HEK293T (cell line): ENCODE measurements around the gene C4orf17.

ENCODE experiments used
- BHLHE40 ChIP-seq: fragments of 450-650 bp; IDR thresholded peaks from 2 replicates; pipeline ENCODE4 v1.6.1; 2016; ENCODE audit warnings: mild to moderate bottlenecking, moderate library complexity, borderline replicate concordance
- ELF4 ChIP-seq: fragments of 450-650 bp; IDR thresholded peaks from 2 replicates; pipeline ENCODE4 v1.6.1; 2017; ENCODE audit warnings: antibody characterized with exemption
- FOXA1 ChIP-seq: fragments of 450-650 bp; IDR thresholded peaks from 2 replicates; pipeline ENCODE4 v1.6.1; 2016; ENCODE audit warnings: mild to moderate bottlenecking
- FOXK2 ChIP-seq: fragments of 450-650 bp; IDR thresholded peaks from 2 replicates; pipeline ENCODE4 v1.6.1; 2016; ENCODE audit warnings: mild to moderate bottlenecking
- FOXM1 ChIP-seq: fragments of 450-650 bp; IDR thresholded peaks from 2 replicates; pipeline ENCODE4 v1.6.1; 2017; ENCODE audit warnings: mild to moderate bottlenecking, borderline replicate concordance
- HDGF ChIP-seq: fragments of 450-650 bp; IDR thresholded peaks from 2 replicates; pipeline ENCODE4 v1.6.1; 2017; ENCODE audit warnings: antibody characterized with exemption, borderline replicate concordance
- L3MBTL2 ChIP-seq: fragments of 450-650 bp; conservative IDR thresholded peaks from 2 replicates; pipeline ENCODE4 v1.6.1; 2016; ENCODE audit warnings: mild to moderate bottlenecking
- LEF1 ChIP-seq: fragments of 450-650 bp; IDR thresholded peaks from 2 replicates; pipeline ENCODE4 v1.6.1; 2017; ENCODE audit warnings: mild to moderate bottlenecking, borderline replicate concordance
- NFRKB ChIP-seq: fragments of 450-650 bp; IDR thresholded peaks from 2 replicates; pipeline ENCODE4 v1.6.1; 2016; ENCODE audit warnings: mild to moderate bottlenecking, moderate library complexity
- PKNOX1 ChIP-seq: fragments of 450-650 bp; IDR thresholded peaks from 2 replicates; pipeline ENCODE4 v1.6.1; 2016
- SP1 ChIP-seq: fragments of 450-650 bp; IDR thresholded peaks from 2 replicates; pipeline ENCODE4 v1.6.1; 2017
- SUZ12 ChIP-seq: fragments of 450-650 bp; IDR thresholded peaks from 2 replicates; pipeline ENCODE4 v1.6.1; 2016; ENCODE audit warnings: mild to moderate bottlenecking
- TARDBP ChIP-seq: fragments of 450-650 bp; IDR thresholded peaks from 2 replicates; pipeline ENCODE4 v1.6.1; 2016
- ZNF384 ChIP-seq: fragments of 450-650 bp; IDR thresholded peaks from 2 replicates; pipeline ENCODE4 v1.6.1; 2016

- TF ChIP-seq TARDBP (no peak), ZNF384 (no peak), L3MBTL2 (no peak), SUZ12 (no peak), LEF1 (no peak), BHLHE40 (no peak), HDGF (no peak), FOXM1 (no peak), FOXA1 (no peak), SP1 (no peak), PKNOX1 (no peak), FOXK2 (no peak), NFRKB (no peak), ELF4 (no peak)
These were observed 61.1 kb downstream of the C4orf17 start for GRCh38 chr4:99571883-99572282.
